Stimulated activated CD4-positive, alpha-beta T cell treated with anti-CD3 and anti-CD28 coated beads, Interleukin-4, amount 100 ng/mL, for 4 hours (primary cell): ENCODE results near the gene CALHM5.

Experiments used
- DNase-seq, 2 experiments: peaks; one replicate each; pipeline ENCODE4 v3.0.0-alpha.2; 2020

Gene CALHM5

DNA sequence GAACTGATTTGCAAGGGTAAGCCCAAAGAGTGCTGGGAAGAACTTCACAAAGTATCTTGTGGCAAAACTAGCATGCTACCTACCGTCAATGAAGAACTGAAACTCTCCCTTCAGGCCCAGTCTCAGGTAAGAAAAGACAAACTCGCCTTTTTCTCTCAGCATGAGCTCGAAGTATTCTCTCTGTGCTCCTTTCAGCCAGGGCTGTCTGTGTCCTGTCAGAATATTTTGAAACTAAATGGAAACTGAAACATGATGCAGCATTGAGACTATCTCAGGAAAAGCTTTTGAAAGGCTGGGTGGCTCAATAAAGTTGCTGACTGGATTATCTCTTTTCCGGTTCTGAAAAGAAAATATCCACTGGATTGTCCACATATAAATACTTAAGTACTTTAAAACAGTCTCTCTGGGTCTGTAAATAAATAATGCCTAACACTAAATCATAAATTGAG is 696 bp downstream of the CALHM5 start:
- DNase-seq: no peak

GRCh38 chr6:116512734-116513133 is 1.3 kb downstream of the CALHM5 start:
- DNase-seq: no peak

- no peak for DNase-seq
Measured at GRCh38 chr6:116513224-116513875, 1.9 kb downstream of the CALHM5 start.

DNA sequence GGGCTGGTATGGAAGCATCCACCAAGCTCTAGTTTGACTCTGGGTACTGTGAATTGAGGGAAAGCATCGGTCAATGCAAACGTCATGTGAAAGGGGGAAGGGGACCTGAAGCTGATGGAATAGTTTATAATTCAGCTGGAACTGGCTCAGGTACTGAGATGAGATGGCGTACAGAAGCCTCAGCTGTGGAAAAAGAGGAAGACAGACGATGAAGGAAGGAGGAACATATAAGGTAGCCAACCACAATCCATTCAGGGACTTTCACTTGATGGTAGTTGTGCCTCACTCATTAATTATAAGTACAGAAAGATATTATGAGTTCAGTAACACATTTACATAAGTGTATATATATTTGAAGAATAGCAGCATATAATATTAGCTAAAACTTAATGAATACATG is 2.7 kb downstream of the CALHM5 start:
- DNase-seq: no peak

GRCh38 chr6:116515141-116515540 is 3.7 kb downstream of the CALHM5 start:
- no peak for DNase-seq

DNA sequence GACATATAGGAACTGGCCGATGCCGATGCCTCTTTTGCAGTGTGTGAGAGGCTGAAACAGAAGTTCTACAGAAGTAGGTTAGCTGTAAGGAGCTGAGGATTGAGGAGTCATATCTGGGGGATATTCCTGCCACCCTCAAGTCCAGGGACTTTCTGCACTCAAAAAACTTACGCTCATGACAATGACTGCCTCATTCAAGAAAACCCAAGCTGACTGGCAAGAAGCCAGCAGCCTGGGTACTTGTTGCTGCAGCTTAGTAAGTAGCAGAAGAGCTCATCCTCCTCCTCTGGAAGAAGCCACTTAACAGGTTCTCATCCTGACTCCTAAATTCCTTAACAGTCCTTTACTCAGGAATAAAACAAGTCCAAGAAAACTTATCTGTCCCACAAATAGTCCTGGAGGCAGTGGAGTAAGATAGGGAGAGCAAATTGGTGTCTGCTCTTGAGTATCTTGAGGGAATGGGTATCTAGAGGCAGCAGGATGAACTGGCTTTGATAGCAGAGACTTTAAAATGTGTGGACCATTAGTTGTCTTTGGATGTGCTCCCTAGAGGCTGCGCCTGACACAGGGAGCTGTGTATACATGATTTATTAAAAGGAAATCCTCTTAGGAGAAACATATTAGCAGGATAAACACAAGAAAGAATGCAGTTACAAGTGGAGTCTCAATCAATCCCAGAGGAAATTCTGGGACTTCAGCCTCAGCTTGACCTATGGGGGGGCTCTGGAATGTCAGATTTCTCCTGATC is 7.4 kb downstream of the CALHM5 start:
- no peak for DNase-seq

GRCh38 chr6:116522896-116523295 is 11.5 kb downstream of the CALHM5 start:
- DNase-seq: no peak

DNA sequence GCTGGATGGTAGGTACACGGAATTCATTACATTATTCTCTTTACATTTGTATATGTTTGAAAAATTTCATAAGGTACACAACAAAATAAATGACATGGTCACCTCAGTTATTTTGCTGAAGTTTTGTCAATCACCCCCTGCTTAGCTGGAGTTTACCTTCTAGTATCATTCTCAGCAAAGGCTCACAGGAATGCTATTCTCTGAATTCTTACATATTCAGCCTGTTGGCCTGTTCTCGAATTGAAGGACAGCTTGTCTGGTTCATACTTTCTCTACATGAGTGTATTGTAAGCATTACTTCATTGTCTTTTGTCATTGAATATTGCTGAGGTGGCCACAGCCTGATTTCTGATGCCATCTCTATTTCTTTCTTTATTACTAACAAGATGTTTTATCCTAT is 12.8 kb downstream of the CALHM5 start:
- DNase-seq: no peak

DNA sequence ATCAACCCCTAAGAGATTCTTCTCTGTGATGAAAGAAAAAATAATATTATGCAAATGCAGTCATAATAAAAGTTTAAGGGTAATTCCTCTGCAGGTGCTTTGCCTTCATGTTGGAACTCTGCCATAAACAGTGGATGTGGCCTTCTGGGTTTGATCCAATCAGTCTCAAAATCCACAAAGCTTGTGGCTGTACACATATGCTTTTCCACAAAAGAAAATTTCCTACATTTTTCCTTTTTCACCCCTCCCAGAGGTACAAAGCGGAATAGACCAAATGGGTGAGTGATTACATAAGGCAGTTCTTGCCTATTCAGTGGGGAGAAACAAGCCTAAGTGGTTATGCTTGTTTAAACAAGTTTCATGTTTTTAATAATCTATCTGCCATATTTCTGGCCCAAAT is 16.7 kb downstream of the CALHM5 start:
- no peak for DNase-seq

GRCh38 chr6:116528780-116529179 is 17.3 kb downstream of the CALHM5 start:
- no peak for DNase-seq

- no peak for DNase-seq
Measured at GRCh38 chr6:116529466-116530290, 18.2 kb downstream of the CALHM5 start.

DNA sequence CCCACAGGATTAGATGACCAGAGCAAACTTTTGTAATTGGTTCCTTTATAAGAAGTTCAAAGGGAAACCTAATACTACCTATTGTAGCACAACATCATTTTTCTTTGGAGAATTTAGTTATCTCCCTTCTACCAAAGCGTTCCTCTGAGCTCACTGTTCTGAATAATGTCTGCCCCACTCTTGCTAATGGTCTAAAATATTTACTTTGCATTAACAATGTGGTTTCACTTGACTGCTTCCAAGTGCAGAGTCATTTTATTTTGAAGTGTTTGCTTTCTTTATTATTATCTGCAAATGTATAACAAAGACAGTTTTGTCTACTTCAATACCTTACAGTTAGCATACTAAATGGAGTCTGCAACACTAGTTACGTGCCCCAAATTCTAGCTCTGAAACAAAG is 19.0 kb downstream of the CALHM5 start:
- no peak for DNase-seq

DNA sequence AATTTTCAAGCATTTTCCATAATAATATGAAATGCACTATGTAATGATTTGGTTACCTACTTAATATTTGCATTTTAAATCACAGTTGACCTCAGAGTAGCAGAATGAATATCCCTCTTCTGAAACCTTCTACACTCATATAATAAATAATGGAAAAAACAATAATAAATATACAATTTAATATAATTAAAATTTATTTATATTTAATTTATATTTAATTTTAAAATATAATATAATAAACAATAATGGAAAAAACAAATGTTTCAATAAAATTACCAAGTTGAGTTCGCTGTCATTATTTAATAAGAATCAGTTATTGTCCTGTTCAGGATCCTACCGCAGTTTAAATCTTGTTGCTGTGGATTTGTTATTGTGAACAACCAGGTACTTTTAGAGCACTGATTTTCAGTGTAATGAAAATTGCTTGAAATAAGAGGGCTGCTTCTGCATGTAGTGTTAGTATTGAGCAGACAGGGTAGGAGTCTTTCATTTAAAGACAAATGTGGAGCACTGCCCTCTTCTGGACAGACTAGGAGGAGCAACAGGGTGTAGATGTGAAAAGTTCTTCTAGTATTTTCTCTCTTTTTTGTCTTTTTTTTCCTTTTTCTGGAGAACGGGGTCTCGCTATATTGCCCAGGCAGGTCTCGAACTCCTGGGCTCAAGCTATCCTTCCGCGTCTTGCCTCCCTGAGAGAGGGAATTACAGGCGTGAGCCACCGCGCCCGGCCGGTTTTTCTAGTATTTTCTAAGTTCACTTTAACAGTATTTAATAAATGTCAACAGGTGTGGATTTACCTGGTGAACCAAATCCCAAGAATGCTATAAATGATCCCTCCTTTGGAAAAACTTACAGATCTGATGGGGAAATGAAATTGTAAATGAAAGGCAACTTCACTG is 20.5 kb downstream of the CALHM5 start:
- peak; percentile 34 to 44 for DNase-seq

GRCh38 chr6:116533233-116533957 is 22.0 kb downstream of the CALHM5 start:
- no peak for DNase-seq

- no peak for DNase-seq
Measured at GRCh38 chr6:116535109-116535508, 23.7 kb downstream of the CALHM5 start.

DNA sequence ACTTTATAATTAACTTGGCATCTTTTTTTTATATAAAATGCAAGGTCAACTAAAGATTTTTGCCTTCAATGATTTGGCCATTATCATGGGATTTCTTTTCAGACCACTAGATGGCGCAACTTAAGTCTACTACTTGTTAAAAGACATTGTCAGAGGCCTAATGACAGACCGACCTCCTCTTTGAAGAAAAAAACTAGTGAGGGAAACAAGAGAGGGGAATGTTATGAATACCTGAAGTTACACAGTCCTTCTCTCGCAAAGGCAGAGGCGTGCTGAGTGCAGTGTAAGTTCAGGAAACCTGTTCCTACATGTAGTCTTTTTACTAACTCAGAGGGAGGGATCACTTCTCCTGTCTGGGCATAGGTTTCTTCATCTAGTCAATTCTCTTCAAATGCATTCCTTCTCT is 24.8 kb downstream of the CALHM5 start:
- DNase-seq: no peak

DNA sequence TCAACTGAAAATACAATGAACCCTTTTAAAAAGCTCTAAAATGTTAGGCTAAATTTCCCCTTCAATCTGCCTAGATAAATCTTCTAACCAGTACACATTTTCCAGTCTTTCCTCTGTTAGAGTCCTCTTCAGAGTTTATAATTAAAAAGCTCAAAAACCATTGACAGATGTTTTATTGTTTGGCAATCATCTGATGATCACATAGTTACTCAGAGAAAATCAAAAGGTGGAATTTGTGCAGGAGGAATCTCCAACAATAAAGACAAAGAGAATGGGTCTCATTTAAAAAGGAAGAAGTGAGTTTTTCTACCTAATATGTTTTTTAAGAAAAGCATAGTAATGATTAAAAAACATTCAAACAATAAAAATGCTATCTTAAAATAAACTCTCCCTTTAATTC is 31.0 kb downstream of the CALHM5 start:
- DNase-seq: no peak

DNA sequence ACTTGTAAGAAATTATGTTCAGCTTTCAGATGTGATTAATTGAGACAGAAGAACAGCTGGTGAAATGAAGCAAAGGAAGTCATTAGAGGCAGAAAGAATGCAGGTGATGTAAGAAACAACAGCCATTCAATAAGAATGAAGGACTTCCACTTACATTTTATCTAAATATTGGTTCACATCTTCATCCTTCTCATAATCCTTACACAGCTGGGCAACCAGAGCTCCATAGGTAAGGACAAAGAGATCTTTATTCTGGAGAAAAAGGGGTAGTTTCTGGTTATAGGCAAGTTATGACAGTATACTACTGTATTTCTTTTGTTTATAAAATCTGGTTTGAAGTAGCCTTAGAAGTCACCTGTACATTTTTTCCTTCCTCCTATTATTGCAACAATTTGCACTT is 31.7 kb downstream of the CALHM5 start:
- DNase-seq: no peak

- no peak for DNase-seq
Measured at GRCh38 chr6:116545651-116546050, 34.2 kb downstream of the CALHM5 start, which contains the start of gene TRAPPC3L. Gene TRAPPC3L, minus strand, starts transcription at chr6:116545684. Its CDS starts 170 bp downstream, at chr6:116545514.

DNA sequence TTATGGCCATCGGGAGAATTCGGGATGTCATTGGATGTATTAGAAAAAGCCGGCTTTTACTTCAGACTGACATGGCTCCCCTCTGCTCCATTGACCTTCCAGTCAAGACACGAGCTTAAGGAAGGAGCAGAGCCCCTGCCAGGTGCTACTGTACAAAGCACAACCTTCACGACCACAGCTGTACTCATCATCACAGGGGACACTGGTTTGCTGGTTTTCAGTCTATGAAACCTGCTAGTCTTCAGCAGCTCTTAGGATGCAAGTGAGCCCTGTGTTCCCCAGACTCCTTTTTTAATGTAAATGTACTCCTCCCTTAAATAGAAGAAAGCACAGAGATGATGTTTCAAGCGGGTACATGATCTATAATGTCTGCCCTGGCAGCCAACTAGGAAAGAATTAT is 35.9 kb downstream of the CALHM5 start:
- DNase-seq: no peak

GRCh38 chr6:116550796-116551195 is 39.4 kb downstream of the CALHM5 start:
- no peak for DNase-seq

GRCh38 chr6:116553451-116553850 is 42.0 kb downstream of the CALHM5 start, which contains the start of gene CALHM4:
Gene CALHM4, plus strand, starts transcription at chr6:116553751. Its CDS starts 43 bp downstream, at chr6:116553794.
- no peak for DNase-seq
